SK-N-SH (cell line): ENCODE measurements around the gene GSTM2. TPM values are rescaled to one million over a fixed set of nuclear protein-coding genes. Genes with fewer than 3 reads are reported as not detected.

Experiments
- CTCF ChIA-PET: fragments of 300-600, 350-600 bp; formaldehyde crosslinking; extraction: SDS; loops from one replicate; lab custom pipeline; 2021; lab: Yijun Ruan, JAX
- POLR2A ChIA-PET: fragments of 350-600 bp; sonication (Branson Sonifier 250); formaldehyde crosslinking; extraction: SDS; loops from one replicate; lab custom pipeline; 2020; ENCODE audit warnings: antibody characterized with exemption, inconsistent platforms; lab: Yijun Ruan, JAX
- DNase-seq: peaks from one replicate; pipeline ENCODE4 v3.0.0; 2012
- H2AFZ ChIP-seq: fragments of 200-600 bp; sonication (generic); 2 replicates; pipeline ENCODE4 v1.8.1; 2016; ENCODE audit warnings: antibody characterized with exemption, mild to moderate bottlenecking, low read depth
- H3F3A ChIP-seq: fragments of 200-600 bp; sonication (generic); replicated peaks from 2 replicates; pipeline ENCODE3; 2016; ENCODE audit warnings: antibody characterized with exemption, mild to moderate bottlenecking; ENCODE audit not compliant: insufficient read depth
- H3K27ac ChIP-seq, 2 experiments: fragments of 200-500 bp in 1 of 2; fragments of 200-600 bp in 1 of 2; sonication (Bioruptor generic) in 1 of 2; sonication (generic), shearing (Covaris generic) in 1 of 2; 2 replicates each; pipeline versions ENCODE4 v1.5.1 to v1.6.1; 2014 to 2016; ENCODE audit warnings: low read depth in 2 of 2, inconsistent platforms in 1 of 2, low read length in 1 of 2, mild to moderate bottlenecking in 1 of 2, mixed read lengths in 1 of 2
- H3K27me3 ChIP-seq: fragments of 200-600 bp; sonication (generic), shearing (Covaris generic); 2 replicates; pipeline ENCODE4 v1.6.1; 2016; ENCODE audit warnings: mixed run types; ENCODE audit not compliant: insufficient read depth
- H3K36me3 ChIP-seq, 2 experiments: fragments of 200-500 bp in 1 of 2; fragments of 200-600 bp in 1 of 2; sonication (Bioruptor generic) in 1 of 2; sonication (generic) in 1 of 2; replicated peaks in 1 of 2; 2 replicates each; pipeline versions ENCODE3 to v1.5.1; 2014 to 2016; ENCODE audit warnings: low read length in 1 of 2, mild to moderate bottlenecking in 1 of 2; ENCODE audit not compliant: insufficient read depth in 2 of 2, control insufficient read depth in 1 of 2
- H3K4me1 ChIP-seq, 2 experiments: fragments of 200-500 bp in 1 of 2; fragments of 200-600 bp in 1 of 2; sonication (Bioruptor generic) in 1 of 2; sonication (generic), shearing (Covaris generic) in 1 of 2; 2 replicates each; pipeline versions ENCODE4 v1.5.1 to v1.6.1; 2014 to 2016; ENCODE audit warnings: low read depth in 1 of 2, low read length in 1 of 2, mixed run types in 1 of 2; ENCODE audit not compliant: insufficient read depth in 2 of 2, control insufficient read depth in 1 of 2
- H3K4me2 ChIP-seq: fragments of 200-600 bp; sonication (generic), shearing (Covaris generic); 2 replicates; pipeline ENCODE4 v1.6.1; 2017; ENCODE audit warnings: mixed run types
- H3K4me3 ChIP-seq, 2 experiments: fragments of 200-500 bp in 1 of 2; fragments of 200-600 bp in 1 of 2; sonication (Bioruptor generic) in 1 of 2; sonication (generic), shearing (Covaris generic) in 1 of 2; 2 replicates each; pipeline versions ENCODE4 v1.5.1 to v1.8.1; 2014 to 2016; ENCODE audit warnings: low read depth in 2 of 2, inconsistent platforms in 1 of 2, low read length in 1 of 2, mild to moderate bottlenecking in 1 of 2, mixed read lengths in 1 of 2, moderate library complexity in 1 of 2
- H3K79me2 ChIP-seq: fragments of 200-600 bp; sonication (generic); 2 replicates; pipeline ENCODE4 v1.8.1; 2017; ENCODE audit warnings: mild to moderate bottlenecking; ENCODE audit not compliant: insufficient read depth
- H3K9ac ChIP-seq: fragments of 200-600 bp; sonication (generic); 2 replicates; pipeline ENCODE4 v1.6.1; 2017; ENCODE audit warnings: mixed run types
- H3K9me2 ChIP-seq: fragments of 200-600 bp; sonication (generic); 2 replicates; pipeline ENCODE4 v1.6.1; 2017; ENCODE audit warnings: mixed run types
- H3K9me3 ChIP-seq: fragments of 200-600 bp; sonication (generic); 2 replicates; pipeline ENCODE4 v1.6.1; 2017; ENCODE audit warnings: mixed run types, mild to moderate bottlenecking, moderate library complexity
- H4K20me1 ChIP-seq: fragments of 200-600 bp; sonication (generic); 2 replicates; pipeline ENCODE4 v1.6.1; 2017; ENCODE audit warnings: mild to moderate bottlenecking, mixed run types; ENCODE audit not compliant: insufficient read depth
- CTCF ChIP-seq: fragments of 200-600 bp; sonication (generic); IDR thresholded peaks from 2 replicates; pipeline ENCODE4 v1.6.1; 2017; ENCODE audit warnings: antibody characterized with exemption, mild to moderate bottlenecking, moderate library complexity
- EZH2phosphoT487 ChIP-seq: fragments of 200-600 bp; sonication (generic); IDR thresholded peaks from 2 replicates; pipeline ENCODE4 v1.6.1; 2017; ENCODE audit warnings: low read depth, mixed run types, mild to moderate bottlenecking, antibody characterized with exemption, moderate library complexity, borderline replicate concordance
- FOSL2 ChIP-seq: IDR thresholded peaks from 2 replicates; pipeline ENCODE4 v1.4.0; 2012; ENCODE audit warnings: low read depth, mild to moderate bottlenecking, moderate library complexity, borderline replicate concordance
- GATA2 ChIP-seq: sonication (generic); formaldehyde crosslinking; IDR thresholded peaks from 2 replicates; pipeline ENCODE4 v1.5.0; 2020; ENCODE audit warnings: mild to moderate bottlenecking, missing genetic modification reagents
- JUND ChIP-seq: IDR thresholded peaks from 2 replicates; pipeline ENCODE4 v1.4.0; 2012
- MAX ChIP-seq: IDR thresholded peaks from 2 replicates; pipeline ENCODE4 v1.4.0; 2012; ENCODE audit warnings: low read depth
- MXI1 ChIP-seq: IDR thresholded peaks from 2 replicates; pipeline ENCODE4 v1.6.1; 2012; ENCODE audit warnings: mild to moderate bottlenecking, low read depth, low read length, improper control_type of control experiment
- NFIC ChIP-seq: IDR thresholded peaks from 2 replicates; pipeline ENCODE4 v1.4.0; 2012; ENCODE audit warnings: borderline replicate concordance
- PBX3 ChIP-seq: IDR thresholded peaks from 2 replicates; pipeline ENCODE4; 2012
- POLR2AphosphoS5 ChIP-seq: IDR thresholded peaks from 2 replicates; pipeline ENCODE4 v1.6.1; 2012; ENCODE audit warnings: low read depth, low read length
- RCOR1 ChIP-seq: fragments of 150-350 bp; IDR thresholded peaks from 2 replicates; pipeline ENCODE4 v1.6.1; 2017; ENCODE audit warnings: antibody characterized with exemption, low read length
- RXRA ChIP-seq: IDR thresholded peaks from 2 replicates; pipeline ENCODE4 v1.4.0; 2012; ENCODE audit warnings: low read depth, mild to moderate bottlenecking, borderline replicate concordance
- SMC3 ChIP-seq: IDR thresholded peaks from 2 replicates; pipeline ENCODE4 v1.6.1; 2012; ENCODE audit warnings: low read depth, low read length, improper control_type of control experiment
- TAF1 ChIP-seq: IDR thresholded peaks from 2 replicates; pipeline ENCODE4 v1.6.1; 2012; ENCODE audit warnings: low read depth, mild to moderate bottlenecking, low read length, moderate library complexity, borderline replicate concordance
- USF1 ChIP-seq: IDR thresholded peaks from 2 replicates; pipeline ENCODE4 v1.4.0; 2012; ENCODE audit warnings: low read depth, borderline replicate concordance
- USF2 ChIP-seq: fragments of 150-350 bp; IDR thresholded peaks from 2 replicates; pipeline ENCODE4 v1.6.1; 2017; ENCODE audit warnings: antibody characterized with exemption, low read length, low read depth, borderline replicate concordance
- WGBS: methylation state at CpG from one replicate; pipeline ENCODE4 v1.1.6; 2017; ENCODE audit warnings: low lambda C conversion rate; 5-methylcytosine and 5-hydroxymethylcytosine counted together
- polyA plus RNA-seq, 3 experiments: library from polyadenylated mRNA; depleted of rRNA; stranded (reverse); fragments of >200 nt; gene quantifications; 2 replicates each; pipeline ENCODE4 v1.2.3, GENCODE V29; 2012

GSTM2 gene
- polyA plus RNA-seq, 1 of the 3 experiments (the other 2 are of a cell fraction) = 70.2 TPM

GRCh38 chr1:109621379-109622136 lies 46.3 kb upstream of the GSTM2 start:
- Histone ChIP-seq H3K9me3 (no peaks in the 10 kb centered on the region), H3K27ac (peak overlapping the region; percentile 97 to 98), H3K36me3 (peaks cover 0 to 3% of the 10 kb centered on the region in 2 experiments), H3K9me2 (no peaks in the 10 kb centered on the region), H3K4me2 (peak overlapping the region; percentile 97), H3K79me2 (peaks cover 57% of the 10 kb centered on the region), H3K4me1 (peaks cover 28 to 60% of the 10 kb centered on the region in 2 experiments; a peak in 3 of 4 replicates), H3K27me3 (no peaks in the 10 kb centered on the region), H3K4me3 (peak overlapping the region; percentile 85 to 98), H3K9ac (peak overlapping the region; percentile 99), H2AFZ (no peak overlapping the region), H3F3A (peaks cover 11% of the 10 kb centered on the region), H4K20me1 (peaks cover 52% of the 10 kb centered on the region)
- ChIA-PET CTCF (interaction anchor here (1.0 to 11.9 kb wide), 5 partner anchors 8 to 28 kb away, joined by 3 to 114 read pairs (median 9); no protein-coding TSS in a partner anchor), POLR2A (no interaction called here)
- no peak for DNase-seq
- TF ChIP-seq RCOR1 (no peak), MXI1 (no peak), PBX3 (no peak), USF1 (no peak), SMC3 (no peak), MAX (no peak), RXRA (no peak), GATA2 (CRISPR knock-in tag) (no peak), POLR2AphosphoS5 (no peak), FOSL2 (no peak), JUND (no peak), TAF1 (no peak), EZH2phosphoT487 (no peak), USF2 (no peak), CTCF (no peak), NFIC (no peak)
- WGBS = 35% methylated on average over 12 of the region's 13 CpGs
